ENCODE data around the gene NDUFS6. TPM values are rescaled to one million over a fixed set of nuclear protein-coding genes. Genes with fewer than 3 reads are reported as not detected.

Gene NDUFS6
- total RNA-seq, 1 donor from 2014 or later = 26.8 TPM

DNA sequence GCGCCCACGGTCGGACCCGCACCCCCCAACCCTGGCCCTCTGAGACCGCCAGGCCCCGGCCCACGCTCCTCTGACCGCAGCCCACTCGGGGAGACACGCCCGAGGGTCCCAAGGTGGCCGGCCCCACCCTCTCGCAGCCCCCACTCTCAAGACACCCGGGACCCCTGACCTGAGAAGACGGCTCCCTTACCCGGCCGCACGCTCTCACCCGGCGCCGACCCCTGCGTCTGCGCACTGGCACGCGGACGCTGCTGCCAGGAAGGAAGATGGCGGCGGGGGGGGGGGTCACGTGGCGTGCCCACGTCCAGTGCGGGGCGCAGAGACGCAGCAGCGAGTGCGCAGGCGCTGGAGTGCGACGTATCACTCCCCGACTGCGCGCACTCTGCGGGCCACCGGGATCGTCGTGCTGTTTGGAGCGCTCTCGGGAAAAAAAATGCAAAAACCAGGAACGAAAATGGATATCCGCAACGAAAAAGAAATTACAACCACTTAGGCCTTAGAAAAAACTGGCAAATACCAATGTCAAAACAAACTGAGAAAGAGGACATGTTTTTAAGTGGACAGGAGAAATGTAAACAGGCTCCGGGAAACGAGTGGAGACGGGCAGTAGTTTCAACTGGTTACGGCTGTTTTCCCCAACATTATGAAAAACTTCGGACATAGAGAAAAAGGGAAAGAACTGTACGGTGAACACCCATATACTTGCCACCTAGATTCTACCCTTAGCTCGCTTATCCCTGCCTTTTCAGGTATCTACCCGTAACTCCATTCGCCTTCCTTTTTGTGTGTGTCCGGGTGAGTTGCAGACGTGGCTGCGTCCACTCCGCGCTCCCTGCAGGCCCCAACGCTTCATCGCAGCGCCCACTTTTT lies 1.4 kb upstream of the NDUFS6 start, which contains the start of gene MRPL36:
Gene MRPL36 (minus strand): TSS at position 236 of the 870 bp plus-strand sequence. CDS start 902 bp downstream, outside the sequence.
- Histone ChIP-seq H3K27me3 (no peaks in the 10 kb centered on the region), H3K4me1 (peaks cover 22% of the 10 kb centered on the region), H3K9me3 (no peaks in the 10 kb centered on the region), H3K27ac (peak within 1 kb of the TSS; percentile 83), H3K36me3 (peaks cover 0 to 34% of the 10 kb centered on the region in 2 donors), H3K4me3 (peak within 1 kb of the TSS; percentile 85 to 91)
- TF ChIP-seq CTCF (IDR thresholded peaks at IDR 0.05) = no peak
- TF ChIP-seq POLR2AphosphoS5 (IDR thresholded peaks at IDR 0.05; ENCODE audit: insufficient read depth in 1 of 2, low read depth in 1 of 2) = peak; percentile 89 to 92
- peak in 1 of 2 donors; percentile 73 for TF ChIP-seq POLR2A (IDR thresholded peaks at IDR 0.05)
- intact Hi-C loops (cut with DNase I) = no loop called here
- peak in 1 of 2 donors; percentile 94 for DNase-seq (ENCODE audit: extremely low spot score in 2 of 2)

GRCh38 chr5:1800472-1801221 lies 560 bp upstream of the NDUFS6 start:
- Histone ChIP-seq H3K4me1 (peaks cover 22% of the 10 kb centered on the region), H3K27me3 (no peaks in the 10 kb centered on the region), H3K9me3 (no peaks in the 10 kb centered on the region), H3K4me3 (peak overlapping the region; percentile 85 to 91), H3K36me3 (peaks cover 0 to 42% of the 10 kb centered on the region in 2 donors), H3K27ac (peak overlapping the region; percentile 72)
- intact Hi-C loops (cut with DNase I) = no loop called here
- DNase-seq (ENCODE audit: extremely low spot score in 2 of 2) = no peak
- TF ChIP-seq POLR2A (IDR thresholded peaks at IDR 0.05) = no peak
- TF ChIP-seq POLR2AphosphoS5 (IDR thresholded peaks at IDR 0.05; ENCODE audit: insufficient read depth in 1 of 2, low read depth in 1 of 2) = no peak
- TF ChIP-seq CTCF (IDR thresholded peaks at IDR 0.05) = no peak

DNA sequence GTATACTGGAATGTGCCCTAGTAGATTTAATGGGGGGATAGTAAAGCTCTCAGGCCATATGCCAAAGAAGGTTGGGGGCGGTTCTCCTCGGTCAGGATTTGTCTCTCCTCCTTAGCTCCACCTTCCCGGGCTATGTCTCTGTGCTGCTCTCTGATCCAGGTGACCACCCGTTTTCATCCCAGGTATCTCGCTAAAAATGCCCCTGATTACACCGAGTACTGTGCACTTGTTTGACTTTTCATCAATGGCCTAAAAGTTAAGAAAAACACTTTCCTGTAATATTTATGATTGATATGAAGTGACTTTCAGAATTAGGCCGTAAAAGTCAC lies 724 bp downstream of the NDUFS6 start:
- peaks cover 0 to 52% of the 10 kb centered on the region in 2 donors for H3K36me3 ChIP-seq
- H3K9me3 ChIP-seq = no peaks in the 10 kb centered on the region
- intact Hi-C loops (cut with DNase I) = no loop called here
- no peak for DNase-seq (ENCODE audit: extremely low spot score in 2 of 2)
- no peak overlapping the region for H3K27ac ChIP-seq
- no peaks in the 10 kb centered on the region for H3K27me3 ChIP-seq
- H3K4me3 ChIP-seq = peak overlapping the region; percentile 85 to 91
- TF ChIP-seq POLR2AphosphoS5 (IDR thresholded peaks at IDR 0.05; ENCODE audit: insufficient read depth in 1 of 2, low read depth in 1 of 2) = no peak
- no peak for TF ChIP-seq CTCF (IDR thresholded peaks at IDR 0.05)
- TF ChIP-seq POLR2A (IDR thresholded peaks at IDR 0.05) = no peak
- H3K4me1 ChIP-seq = peaks cover 22% of the 10 kb centered on the region

- DNase-seq (ENCODE audit: extremely low spot score in 2 of 2) = no peak
These were observed 2.0 kb downstream of the NDUFS6 start for GRCh38 chr5:1803192-1803591.

More at GRCh38 chr5:1803192-1803591, 2.0 kb downstream of the NDUFS6 start:
- Histone ChIP-seq H3K27me3 (no peaks in the 10 kb centered on the region), H3K9me3 (no peaks in the 10 kb centered on the region), H3K4me1 (peaks cover 18% of the 10 kb centered on the region), H3K36me3 (peaks cover 0 to 47% of the 10 kb centered on the region in 2 donors), H3K4me3 (no peak overlapping the region), H3K27ac (no peak overlapping the region)
- TF ChIP-seq CTCF (IDR thresholded peaks at IDR 0.05) (no peak), POLR2AphosphoS5 (IDR thresholded peaks at IDR 0.05; ENCODE audit: insufficient read depth in 1 of 2, low read depth in 1 of 2) (no peak)
- intact Hi-C loops (cut with DNase I) = no loop called here

Measured in vagina (tissue), 2 donors.